Measurements from ENCODE around the gene ITGB4.

The ITGB4 gene

GRCh38 chr17:75720656-75721462, at the start of gene ITGB4:
Gene ITGB4, plus strand, starts transcription at chr17:75721459. Its CDS starts 3,245 bp downstream, at chr17:75724704.
- peak; percentile 86 for DNase-seq

- no peak for DNase-seq
Measured at GRCh38 chr17:75672011-75672410, 49.2 kb upstream of the ITGB4 start.

- no peak for DNase-seq
Measured at GRCh38 chr17:75673487-75673886, 47.8 kb upstream of the ITGB4 start.

DNA sequence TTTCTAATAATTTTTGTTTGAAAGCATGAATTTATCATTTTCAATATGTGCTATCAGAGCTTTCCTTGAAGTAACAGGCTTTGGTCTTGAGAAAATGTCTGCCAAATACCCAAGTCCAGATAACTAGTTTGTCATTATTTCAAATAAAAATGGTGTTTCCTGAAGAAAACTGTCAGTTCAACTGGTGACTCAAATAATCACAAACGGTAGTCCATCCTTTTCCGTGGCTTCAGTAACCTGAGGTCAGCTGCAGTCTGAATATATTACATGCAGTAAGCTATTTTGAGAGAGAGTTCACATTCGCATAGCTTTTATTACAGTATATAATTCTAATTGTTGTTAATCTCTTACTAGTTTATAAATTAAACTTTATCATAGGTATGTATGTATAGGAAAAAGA, 44.8 kb upstream of the ITGB4 start:
- no peak for DNase-seq

- no peak for DNase-seq
Measured at GRCh38 chr17:75679706-75680211, 41.5 kb upstream of the ITGB4 start.

- no peak for DNase-seq
Measured at GRCh38 chr17:75680431-75680830, 40.8 kb upstream of the ITGB4 start.

DNA sequence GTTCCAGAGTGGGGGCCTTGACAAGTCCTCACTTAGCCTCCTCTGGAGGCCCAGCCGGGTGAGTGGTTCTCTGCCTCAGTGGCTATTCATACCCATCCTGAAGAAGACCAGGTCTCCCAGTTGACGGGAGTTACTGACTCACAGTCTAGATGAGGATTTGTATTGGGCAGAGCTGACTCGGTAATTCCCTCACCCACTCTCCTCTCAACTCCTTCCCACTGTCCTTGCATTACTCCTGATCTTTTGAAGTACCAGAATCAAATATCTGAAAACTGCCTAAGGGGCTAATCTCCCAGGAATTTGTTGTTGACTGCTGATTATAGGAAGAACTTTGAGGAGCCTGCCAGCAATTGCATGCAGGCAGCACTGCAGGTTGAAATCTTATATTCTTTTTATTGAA, 40.0 kb upstream of the ITGB4 start:
- DNase-seq, result no peak

DNA sequence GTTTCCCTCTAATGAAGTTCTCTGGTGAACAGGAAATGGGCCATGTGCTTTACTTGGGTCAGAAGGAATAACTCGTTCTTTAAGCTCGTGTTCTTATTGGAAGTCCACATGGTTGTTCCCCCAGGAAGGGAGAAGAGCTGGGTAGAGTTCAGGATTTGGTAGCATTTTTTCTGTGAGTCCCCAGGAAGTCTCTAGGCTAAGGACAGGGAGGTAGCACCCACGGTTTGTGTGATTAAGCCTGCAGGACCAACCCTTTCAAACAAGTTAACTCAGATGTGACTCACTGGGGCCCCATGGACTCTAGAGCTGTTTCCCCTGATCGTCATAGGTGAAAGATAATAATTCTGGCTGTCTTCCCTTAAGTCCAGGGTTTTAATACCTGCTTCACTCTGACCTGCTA, 37.7 kb upstream of the ITGB4 start:
- DNase-seq, result no peak

GRCh38 chr17:75684249-75684648, 37.0 kb upstream of the ITGB4 start:
- no peak for DNase-seq

- no peak for DNase-seq
Measured at GRCh38 chr17:75684924-75685323, 36.3 kb upstream of the ITGB4 start.

- no peak for DNase-seq
Measured at GRCh38 chr17:75685499-75685898, 35.8 kb upstream of the ITGB4 start.

DNA sequence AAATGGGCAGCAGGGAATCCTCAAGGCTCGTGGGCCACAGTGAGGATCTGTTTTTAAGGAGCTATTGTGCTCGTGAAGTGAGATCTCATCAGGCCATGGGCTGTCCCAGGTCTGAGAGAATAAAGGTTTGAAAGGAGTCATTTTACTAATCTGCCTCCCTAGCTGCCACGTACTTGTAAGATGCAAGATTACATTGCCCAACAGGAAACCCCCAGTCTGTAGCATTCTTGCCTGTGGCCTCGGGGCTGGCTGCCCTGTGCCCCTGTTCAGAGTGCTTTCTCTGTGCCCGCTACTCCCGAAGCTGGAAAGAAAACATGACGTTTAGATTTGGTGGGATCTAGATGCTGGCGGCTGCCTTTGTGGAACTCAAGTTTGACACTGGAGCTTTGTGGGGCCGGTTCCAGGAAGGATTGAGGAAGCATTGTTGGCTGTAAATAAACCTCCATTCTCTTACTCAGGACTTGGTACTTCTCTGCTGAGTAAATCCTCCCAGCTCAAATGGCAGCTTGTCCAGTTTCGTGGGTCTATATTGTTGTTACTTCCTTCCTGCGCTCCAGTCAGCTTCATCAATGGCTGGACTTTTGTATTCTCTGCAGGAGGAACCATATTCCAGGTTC, 32.9 kb upstream of the ITGB4 start:
- no peak for DNase-seq

DNA sequence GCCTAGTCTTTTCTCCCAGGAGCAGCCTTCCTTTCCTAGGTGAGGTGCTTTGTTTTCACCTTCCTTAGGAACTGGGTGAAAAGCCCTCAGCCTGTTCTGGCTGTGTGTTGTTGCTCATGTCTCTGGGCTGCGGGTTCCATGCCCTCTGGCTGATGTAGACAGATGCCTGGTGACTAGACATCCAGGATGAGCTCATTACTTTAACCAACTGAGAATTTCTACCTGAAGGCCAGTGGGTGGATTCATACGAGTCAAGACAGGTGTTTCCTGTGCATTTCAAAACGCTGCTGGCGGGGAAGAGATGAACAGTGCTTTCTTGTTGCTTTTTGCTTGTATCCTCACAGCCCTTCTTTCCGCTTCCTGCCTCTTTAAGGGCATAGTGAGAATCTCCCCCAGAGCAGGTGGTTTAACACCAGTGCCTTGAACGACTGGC, 31.8 kb upstream of the ITGB4 start:
- peak; percentile 71 for DNase-seq

DNA sequence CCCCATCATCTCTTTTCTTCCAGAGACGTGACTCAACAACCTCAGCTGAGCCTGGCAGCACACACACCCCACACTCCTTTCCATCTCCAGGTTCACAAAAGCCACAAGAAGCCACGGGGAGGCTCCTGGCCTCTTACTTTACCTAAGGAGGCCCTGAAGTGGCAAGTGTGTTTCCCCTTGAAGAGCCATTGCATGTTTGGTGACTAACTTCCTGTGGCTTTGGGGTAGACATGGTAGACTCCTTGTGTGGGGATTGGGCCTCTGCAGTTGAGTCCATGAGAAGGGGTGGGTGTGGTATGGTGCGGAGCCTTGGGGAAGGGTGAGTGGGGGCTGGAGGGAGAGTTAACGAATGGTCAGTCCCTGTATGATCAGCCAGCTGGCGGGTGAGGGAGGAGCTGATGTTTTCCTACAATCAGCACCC, 29.9 kb upstream of the ITGB4 start:
- DNase-seq, result peak; percentile 39

DNA sequence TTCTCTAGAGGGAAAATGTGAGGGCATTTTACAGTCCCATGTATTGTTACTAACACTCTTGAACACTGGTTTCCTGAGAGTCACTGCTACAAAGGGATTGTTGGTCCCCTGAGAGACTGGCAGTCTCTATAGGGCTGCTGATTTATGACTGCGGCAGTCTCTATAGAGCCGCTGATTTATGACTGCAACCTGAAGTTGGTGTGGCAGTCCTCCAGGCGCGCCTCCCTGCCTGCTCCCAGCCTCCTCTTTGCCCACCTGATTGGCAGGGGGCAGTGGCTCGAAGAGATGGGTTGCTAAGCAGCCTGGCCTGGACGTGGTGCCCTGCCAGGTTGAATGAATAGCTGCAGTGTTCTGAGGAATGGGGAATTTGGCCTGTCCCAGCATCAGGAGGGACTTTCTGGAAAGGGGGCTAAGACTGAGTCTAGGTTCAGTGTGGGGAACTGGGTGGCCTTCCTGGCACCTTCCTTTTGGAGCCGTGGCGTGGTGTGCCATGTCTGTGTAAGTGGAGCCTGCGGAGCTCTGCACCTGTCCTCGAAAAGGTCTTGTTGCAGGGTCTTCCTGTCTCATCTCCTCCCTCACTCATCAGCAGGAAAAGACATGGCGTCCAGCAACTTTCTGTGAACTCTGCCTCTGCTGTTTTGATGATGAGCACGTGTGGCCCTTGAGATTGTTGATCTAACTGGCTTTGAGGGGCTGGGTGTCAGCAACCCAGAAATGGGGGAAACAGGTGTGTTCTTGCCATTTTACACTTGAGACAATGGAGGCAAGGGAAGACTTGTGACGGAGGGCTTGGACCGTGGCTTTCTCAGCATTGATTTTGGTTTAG, 29.2 kb upstream of the ITGB4 start:
- no peak for DNase-seq

DNA sequence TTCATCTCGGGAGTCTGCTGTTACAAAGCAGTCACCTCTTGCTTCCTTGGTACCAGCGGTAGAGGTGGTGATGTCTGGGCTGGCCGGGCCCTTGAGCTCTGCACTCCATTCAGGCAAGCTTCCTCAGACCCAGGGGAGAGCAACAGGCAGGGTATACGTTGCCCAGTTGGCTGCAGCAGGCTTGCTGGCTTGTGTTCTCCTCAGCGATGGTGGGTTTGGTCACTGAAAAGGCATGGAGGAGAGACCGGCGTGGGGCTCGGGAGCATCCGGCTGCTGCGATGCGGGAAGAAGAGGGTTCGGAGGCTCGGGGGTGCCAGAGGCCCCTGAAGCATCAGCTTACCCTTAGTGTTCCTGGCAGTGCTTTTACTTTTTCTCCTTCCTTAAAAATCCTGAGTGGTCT, 28.3 kb upstream of the ITGB4 start:
- DNase-seq, result no peak

DNA sequence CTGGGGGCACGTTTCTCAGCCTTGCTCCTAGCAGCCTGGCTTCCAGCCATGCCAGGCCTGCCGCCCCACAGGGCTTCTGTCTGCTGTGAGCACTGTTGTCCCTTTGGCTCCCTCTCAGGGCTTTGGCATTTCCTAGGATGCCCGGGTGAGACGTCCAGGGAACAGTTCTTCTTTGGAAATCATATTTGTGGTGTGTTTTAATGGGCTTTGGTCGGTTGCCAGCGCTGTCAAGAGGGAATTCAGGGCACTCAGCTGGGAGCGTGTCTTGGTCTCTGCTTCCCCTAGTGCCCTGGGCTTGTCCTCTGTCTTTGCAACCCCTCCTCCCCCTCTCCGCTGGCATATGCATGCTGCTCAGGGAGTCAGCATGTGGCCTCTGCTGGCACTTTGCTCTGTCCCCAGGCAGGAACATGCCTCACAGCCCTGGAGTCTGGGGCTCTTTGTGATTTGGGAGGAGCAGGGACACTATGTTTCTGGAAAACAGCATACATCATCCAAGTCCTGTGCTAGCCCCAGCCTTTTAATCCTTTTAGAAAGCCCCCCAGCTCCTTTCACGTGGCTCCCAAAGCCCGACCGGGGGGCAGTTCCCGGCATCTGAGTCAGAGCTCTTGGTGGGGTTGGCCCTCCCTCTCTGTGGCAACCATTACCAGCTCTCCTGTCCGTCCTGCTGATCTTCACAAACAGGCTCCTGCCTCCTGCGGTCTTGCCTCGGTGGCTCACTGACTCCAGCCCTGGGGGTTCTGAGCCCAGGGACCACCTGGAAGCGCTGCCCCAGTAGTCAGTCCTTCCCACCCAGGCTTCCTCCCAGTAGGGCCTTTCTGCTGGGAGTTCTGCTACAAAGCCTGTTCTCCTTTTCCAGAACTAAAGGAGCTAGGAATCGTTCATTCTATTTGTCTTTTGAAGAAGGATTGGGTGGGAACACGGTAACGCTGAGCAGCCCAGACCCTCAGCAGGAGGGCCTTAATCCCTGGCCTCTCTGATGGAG, 27.5 kb upstream of the ITGB4 start:
- no peak for DNase-seq

- no peak for DNase-seq
Measured at GRCh38 chr17:75694536-75694935, 26.7 kb upstream of the ITGB4 start.

- DNase-seq, result no peak
Measured at GRCh38 chr17:75695141-75695829, 26.0 kb upstream of the ITGB4 start.

DNA sequence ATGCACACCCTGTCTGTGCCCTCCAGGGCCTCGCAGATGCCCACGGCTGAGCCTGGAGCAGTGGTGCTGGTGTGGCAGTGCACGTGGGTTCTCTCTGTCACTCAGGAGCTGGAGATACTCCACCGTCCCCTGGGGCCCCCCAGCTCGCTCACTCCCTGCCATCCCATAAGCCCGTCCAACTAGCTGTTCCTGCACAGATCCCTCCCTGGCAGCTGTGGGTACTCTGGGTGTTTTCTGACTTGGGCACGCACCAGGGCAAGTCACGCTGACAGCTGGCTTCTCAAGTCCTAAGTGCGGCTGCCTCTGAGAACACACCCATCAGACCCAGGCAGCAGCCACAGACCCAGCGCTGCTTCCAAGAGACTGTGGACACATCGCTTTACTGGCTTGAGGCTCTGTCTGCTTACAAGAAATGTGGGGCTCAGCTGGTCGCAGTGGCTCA, 25.4 kb upstream of the ITGB4 start:
- DNase-seq, result no peak

DNA sequence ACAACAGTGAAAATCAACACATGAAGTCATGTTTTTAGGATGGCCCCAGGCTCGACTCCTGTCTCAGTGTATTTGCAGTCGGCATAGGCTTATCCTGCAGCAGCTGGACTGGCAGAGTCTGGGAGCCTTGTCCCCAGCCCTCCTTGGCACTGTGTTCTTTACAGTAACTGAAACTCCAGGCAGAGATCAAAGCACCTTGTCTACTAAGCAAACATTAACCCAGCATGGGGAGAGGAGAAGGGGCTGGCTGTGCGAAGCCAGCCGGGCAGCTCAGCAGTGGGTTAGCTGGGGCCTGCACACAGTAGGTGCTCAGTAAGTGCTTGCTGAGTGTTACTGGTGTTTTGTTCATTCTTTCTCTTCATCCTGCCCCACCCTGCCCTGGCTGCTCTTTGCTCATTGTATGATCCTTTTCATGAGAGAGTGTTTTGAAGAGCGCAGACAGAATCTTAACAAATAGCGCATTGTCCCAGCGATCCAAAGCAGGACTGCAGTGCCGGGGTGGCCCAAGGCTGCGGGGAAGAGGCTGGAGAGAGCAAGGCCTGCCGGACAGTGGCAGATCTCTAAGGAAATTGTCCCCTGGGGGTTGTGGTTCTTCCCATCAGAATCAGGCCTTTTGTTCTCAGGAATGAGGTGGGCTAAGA, 23.5 kb upstream of the ITGB4 start:
- DNase-seq, result no peak

All from CD4-positive, alpha-beta T cell treated with Interleukin-17A for 4 hours (primary cell).